Measurements from ENCODE around the gene INTS11. TPM values are rescaled to one million over a fixed set of nuclear protein-coding genes. Genes with fewer than 3 reads are reported as not detected.

The INTS11 gene
- total and polyA plus RNA-seq, 2 of the 13 experiments (the other 11 are each of a cell fraction or from before 2014, with no cell fraction given): 52.8 to 94.8 TPM

DNA sequence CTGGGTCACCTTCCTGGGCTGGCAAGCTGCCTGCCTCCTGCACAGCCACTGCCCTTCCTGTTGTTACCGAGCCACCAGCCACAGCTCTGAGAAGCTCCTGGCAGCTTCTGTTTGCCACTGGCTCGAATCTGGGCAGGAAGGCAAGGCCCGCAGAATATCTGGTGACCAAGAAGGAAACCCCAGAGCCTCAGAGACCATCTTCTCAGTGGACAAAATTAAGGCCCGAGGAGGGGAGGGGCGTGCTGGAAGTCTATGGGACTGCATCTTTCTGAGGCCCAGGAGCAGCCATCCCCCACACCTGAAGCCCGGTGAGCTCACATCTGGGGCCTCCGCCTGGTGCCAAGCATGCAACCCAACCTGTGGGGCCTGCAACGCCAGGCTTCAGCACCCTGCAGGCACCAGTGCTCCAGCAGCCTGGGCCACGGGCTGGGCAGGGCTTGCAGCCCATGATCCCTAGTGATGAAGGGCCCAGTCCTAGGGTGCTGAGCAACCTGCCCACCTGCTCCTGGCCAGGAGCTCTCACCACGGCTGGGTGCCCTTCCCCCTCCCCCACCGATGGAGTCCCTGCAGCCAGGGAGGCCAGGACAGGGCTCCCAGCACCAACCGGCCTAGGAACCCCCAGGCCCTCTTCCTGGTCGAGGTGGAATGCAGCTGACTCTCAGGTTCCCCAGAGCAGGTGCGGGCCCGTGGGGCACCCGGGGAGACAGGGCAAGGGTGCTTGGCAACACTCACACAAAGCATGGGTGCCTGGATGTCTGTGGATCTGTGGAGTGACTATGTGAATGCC, 1.0 kb upstream of the INTS11 start (continued):
- TF ChIP-seq HDAC2 (CRISPR knock-in tag; IDR thresholded peaks at IDR 0.05) (no peak), ZNF850 (CRISPR knock-in tag; conservative IDR thresholded peaks at IDR 0.05) (no peak), SP5 (CRISPR knock-in tag; IDR thresholded peaks at IDR 0.05; ENCODE audit: borderline replicate concordance, low read depth) (no peak), MTF1 (CRISPR knock-in tag; IDR thresholded peaks at IDR 0.05) (no peak), ZFYVE20 (CRISPR knock-in tag; IDR thresholded peaks at IDR 0.05; ENCODE audit: borderline replicate concordance, low read depth) (no peak), THAP8 (CRISPR knock-in tag; IDR thresholded peaks at IDR 0.05; ENCODE audit: borderline replicate concordance) (0 out of 2 replicates have a peak, but pooled peaks have one; percentile 7), KAT8 (CRISPR knock-in tag; IDR thresholded peaks at IDR 0.05) (no peak), IRF1 (CRISPR knock-in tag; IDR thresholded peaks at IDR 0.05; ENCODE audit: low read depth) (no peak), ZNF263 (CRISPR knock-in tag; IDR thresholded peaks at IDR 0.05) (no peak), ZNF101 (CRISPR knock-in tag; IDR thresholded peaks at IDR 0.05; ENCODE audit: borderline replicate concordance, low read depth) (no peak), ZNF530 (CRISPR knock-in tag; IDR thresholded peaks at IDR 0.05; ENCODE audit: low read depth) (no peak), ETV5 (CRISPR knock-in tag; IDR thresholded peaks at IDR 0.05; ENCODE audit: borderline replicate concordance) (no peak), RNF2 (conservative IDR thresholded peaks at IDR 0.05; ENCODE audit: low read depth) (no peak), U2AF1 (optimal IDR thresholded peaks at IDR 0.05; ENCODE audit: low read depth, low read length) (no peak), ZNF709 (CRISPR knock-in tag; IDR thresholded peaks at IDR 0.05) (no peak), ZNF75D (CRISPR knock-in tag; IDR thresholded peaks at IDR 0.05; ENCODE audit: borderline replicate concordance) (no peak)
- TF ChIP-seq, protein P1, sequence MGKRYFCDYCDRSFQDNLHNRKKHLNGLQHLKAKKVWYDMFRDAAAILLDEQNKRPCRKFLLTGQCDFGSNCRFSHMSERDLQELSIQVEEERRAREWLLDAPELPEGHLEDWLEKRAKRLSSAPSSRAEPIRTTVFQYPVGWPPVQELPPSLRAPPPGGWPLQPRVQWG (CRISPR knock-in tag; IDR thresholded peaks at IDR 0.05; ENCODE audit: borderline replicate concordance, low read depth): no peak
- TF ChIP-seq, protein P2, sequence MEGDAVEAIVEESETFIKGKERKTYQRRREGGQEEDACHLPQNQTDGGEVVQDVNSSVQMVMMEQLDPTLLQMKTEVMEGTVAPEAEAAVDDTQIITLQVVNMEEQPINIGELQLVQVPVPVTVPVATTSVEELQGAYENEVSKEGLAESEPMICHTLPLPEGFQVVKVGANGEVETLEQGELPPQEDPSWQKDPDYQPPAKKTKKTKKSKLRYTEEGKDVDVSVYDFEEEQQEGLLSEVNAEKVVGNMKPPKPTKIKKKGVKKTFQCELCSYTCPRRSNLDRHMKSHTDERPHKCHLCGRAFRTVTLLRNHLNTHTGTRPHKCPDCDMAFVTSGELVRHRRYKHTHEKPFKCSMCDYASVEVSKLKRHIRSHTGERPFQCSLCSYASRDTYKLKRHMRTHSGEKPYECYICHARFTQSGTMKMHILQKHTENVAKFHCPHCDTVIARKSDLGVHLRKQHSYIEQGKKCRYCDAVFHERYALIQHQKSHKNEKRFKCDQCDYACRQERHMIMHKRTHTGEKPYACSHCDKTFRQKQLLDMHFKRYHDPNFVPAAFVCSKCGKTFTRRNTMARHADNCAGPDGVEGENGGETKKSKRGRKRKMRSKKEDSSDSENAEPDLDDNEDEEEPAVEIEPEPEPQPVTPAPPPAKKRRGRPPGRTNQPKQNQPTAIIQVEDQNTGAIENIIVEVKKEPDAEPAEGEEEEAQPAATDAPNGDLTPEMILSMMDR (CRISPR knock-in tag; IDR thresholded peaks at IDR 0.05): no peak
- TF ChIP-seq, protein P3, sequence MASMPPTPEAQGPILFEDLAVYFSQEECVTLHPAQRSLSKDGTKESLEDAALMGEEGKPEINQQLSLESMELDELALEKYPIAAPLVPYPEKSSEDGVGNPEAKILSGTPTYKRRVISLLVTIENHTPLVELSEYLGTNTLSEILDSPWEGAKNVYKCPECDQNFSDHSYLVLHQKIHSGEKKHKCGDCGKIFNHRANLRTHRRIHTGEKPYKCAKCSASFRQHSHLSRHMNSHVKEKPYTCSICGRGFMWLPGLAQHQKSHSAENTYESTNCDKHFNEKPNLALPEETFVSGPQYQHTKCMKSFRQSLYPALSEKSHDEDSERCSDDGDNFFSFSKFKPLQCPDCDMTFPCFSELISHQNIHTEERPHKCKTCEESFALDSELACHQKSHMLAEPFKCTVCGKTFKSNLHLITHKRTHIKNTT (CRISPR knock-in tag; IDR thresholded peaks at IDR 0.05): no peak
- TF ChIP-seq, protein P4, sequence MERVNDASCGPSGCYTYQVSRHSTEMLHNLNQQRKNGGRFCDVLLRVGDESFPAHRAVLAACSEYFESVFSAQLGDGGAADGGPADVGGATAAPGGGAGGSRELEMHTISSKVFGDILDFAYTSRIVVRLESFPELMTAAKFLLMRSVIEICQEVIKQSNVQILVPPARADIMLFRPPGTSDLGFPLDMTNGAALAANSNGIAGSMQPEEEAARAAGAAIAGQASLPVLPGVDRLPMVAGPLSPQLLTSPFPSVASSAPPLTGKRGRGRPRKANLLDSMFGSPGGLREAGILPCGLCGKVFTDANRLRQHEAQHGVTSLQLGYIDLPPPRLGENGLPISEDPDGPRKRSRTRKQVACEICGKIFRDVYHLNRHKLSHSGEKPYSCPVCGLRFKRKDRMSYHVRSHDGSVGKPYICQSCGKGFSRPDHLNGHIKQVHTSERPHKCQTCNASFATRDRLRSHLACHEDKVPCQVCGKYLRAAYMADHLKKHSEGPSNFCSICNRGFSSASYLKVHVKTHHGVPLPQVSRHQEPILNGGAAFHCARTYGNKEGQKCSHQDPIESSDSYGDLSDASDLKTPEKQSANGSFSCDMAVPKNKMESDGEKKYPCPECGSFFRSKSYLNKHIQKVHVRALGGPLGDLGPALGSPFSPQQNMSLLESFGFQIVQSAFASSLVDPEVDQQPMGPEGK (CRISPR knock-in tag; IDR thresholded peaks at IDR 0.05): no peak
- TF ChIP-seq, protein P5, sequence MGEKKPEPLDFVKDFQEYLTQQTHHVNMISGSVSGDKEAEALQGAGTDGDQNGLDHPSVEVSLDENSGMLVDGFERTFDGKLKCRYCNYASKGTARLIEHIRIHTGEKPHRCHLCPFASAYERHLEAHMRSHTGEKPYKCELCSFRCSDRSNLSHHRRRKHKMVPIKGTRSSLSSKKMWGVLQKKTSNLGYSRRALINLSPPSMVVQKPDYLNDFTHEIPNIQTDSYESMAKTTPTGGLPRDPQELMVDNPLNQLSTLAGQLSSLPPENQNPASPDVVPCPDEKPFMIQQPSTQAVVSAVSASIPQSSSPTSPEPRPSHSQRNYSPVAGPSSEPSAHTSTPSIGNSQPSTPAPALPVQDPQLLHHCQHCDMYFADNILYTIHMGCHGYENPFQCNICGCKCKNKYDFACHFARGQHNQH (CRISPR knock-in tag; IDR thresholded peaks at IDR 0.05): 0 out of 2 replicates have a peak, but pooled peaks have one; percentile 12
